Measurements from ENCODE around the gene SIGLEC15.

DNA sequence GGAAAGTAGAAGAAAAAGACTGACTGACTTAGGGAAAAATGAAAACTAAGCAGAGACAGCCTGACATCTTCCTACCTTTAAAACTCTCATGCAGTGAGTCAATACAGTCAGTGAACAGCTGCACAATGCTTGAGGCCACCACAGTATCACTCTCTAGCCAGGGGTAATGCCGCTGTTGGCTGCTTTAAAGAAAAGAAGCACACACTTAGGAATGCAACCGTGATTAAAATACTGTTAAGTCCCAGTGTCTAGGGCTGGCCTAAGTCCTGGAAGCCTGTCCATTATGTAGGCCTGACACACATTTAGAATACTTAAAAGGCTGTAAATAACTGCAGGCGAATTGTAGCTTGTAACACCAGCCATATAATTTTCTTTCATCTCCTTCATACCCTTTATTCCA is 50.7 kb downstream of the SIGLEC15 start:
- no peak for TF ChIP-seq MAX (IDR thresholded peaks at IDR 0.05)
- TF ChIP-seq EP300 (IDR thresholded peaks at IDR 0.05; ENCODE audit: borderline replicate concordance) = no peak
- TF ChIP-seq YY1 (IDR thresholded peaks at IDR 0.05; ENCODE audit: low read depth) = no peak
- TF ChIP-seq TAF1 (IDR thresholded peaks at IDR 0.05; ENCODE audit: low read depth) = no peak
- no peak for TF ChIP-seq TEAD4 (IDR thresholded peaks at IDR 0.05)
- TF ChIP-seq FOXM1 (IDR thresholded peaks at IDR 0.05; ENCODE audit: borderline replicate concordance, low read depth) = no peak
- TF ChIP-seq REST (IDR thresholded peaks at IDR 0.05; ENCODE audit: low read depth) = no peak
- TF ChIP-seq, protein P1, sequence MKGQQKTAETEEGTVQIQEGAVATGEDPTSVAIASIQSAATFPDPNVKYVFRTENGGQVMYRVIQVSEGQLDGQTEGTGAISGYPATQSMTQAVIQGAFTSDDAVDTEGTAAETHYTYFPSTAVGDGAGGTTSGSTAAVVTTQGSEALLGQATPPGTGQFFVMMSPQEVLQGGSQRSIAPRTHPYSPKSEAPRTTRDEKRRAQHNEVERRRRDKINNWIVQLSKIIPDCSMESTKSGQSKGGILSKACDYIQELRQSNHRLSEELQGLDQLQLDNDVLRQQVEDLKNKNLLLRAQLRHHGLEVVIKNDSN (IDR thresholded peaks at IDR 0.05) = no peak
- TF ChIP-seq CREB1 (IDR thresholded peaks at IDR 0.05; ENCODE audit: low read depth) = no peak
